HepG2 (cell line): ENCODE measurements around the gene WDR82. TPM values are rescaled to one million over a fixed set of nuclear protein-coding genes. Genes with fewer than 3 reads are reported as not detected.
A peak's percentile ranks its signal among the peaks of the same experiment; 100 is the strongest.

Source experiments
- ATF6 ChIP-seq: sonication (generic); formaldehyde crosslinking; conservative IDR thresholded peaks from 2 replicates; pipeline ENCODE4 v1.4.0; 2020; ENCODE audit warnings: missing genetic modification reagents
- BORCS8-MEF2B ChIP-seq: sonication (generic); formaldehyde crosslinking; IDR thresholded peaks from 2 replicates; pipeline ENCODE4 v1.8.0; 2022; ENCODE audit warnings: mild to moderate bottlenecking, missing genetic modification reagents
- HDAC2 ChIP-seq: sonication (generic); formaldehyde crosslinking; IDR thresholded peaks from 2 replicates; pipeline ENCODE4 v1.4.0; 2020; ENCODE audit warnings: missing genetic modification reagents
- MAFK ChIP-seq, 2 experiments: IDR thresholded peaks in 1 of 2; conservative IDR thresholded peaks in 1 of 2; 2 replicates each; pipeline ENCODE4 v1.6.1; 2011; ENCODE audit warnings: improper control_type of control experiment in 2 of 2, low read length in 2 of 2
- MAX ChIP-seq: IDR thresholded peaks from 2 replicates; pipeline ENCODE4 v1.6.1; 2012; ENCODE audit warnings: inconsistent platforms
- POLR2AphosphoS5 ChIP-seq: IDR thresholded peaks from 2 replicates; pipeline ENCODE4 v1.6.1; 2012; ENCODE audit warnings: low read depth, low read length
- TCF7L2 ChIP-seq: IDR thresholded peaks from 2 replicates; pipeline ENCODE4 v1.6.1; 2011; ENCODE audit warnings: mild to moderate bottlenecking, low read depth, low read length, moderate library complexity
- TEF ChIP-seq: sonication (generic); formaldehyde crosslinking; IDR thresholded peaks from 2 replicates; pipeline ENCODE4 v1.5.0; 2020; ENCODE audit warnings: missing genetic modification reagents
- ZBTB34 ChIP-seq: sonication (generic); formaldehyde crosslinking; IDR thresholded peaks from 2 replicates; pipeline ENCODE4 v1.8.0; 2022; ENCODE audit warnings: mild to moderate bottlenecking, missing genetic modification reagents
- ZNF572 ChIP-seq: sonication (generic); formaldehyde crosslinking; IDR thresholded peaks from 2 replicates; pipeline ENCODE4 v1.5.1; 2020; ENCODE audit warnings: mild to moderate bottlenecking, missing genetic modification reagents
- ZNF589 ChIP-seq: sonication (generic); formaldehyde crosslinking; conservative IDR thresholded peaks from 2 replicates; pipeline ENCODE4 v1.8.0; 2022; ENCODE audit warnings: mild to moderate bottlenecking, moderate library complexity, missing genetic modification reagents
- ZNF761 ChIP-seq: sonication (generic); formaldehyde crosslinking; conservative IDR thresholded peaks from 2 replicates; pipeline ENCODE4 v1.4.0; 2020; ENCODE audit warnings: mild to moderate bottlenecking, missing genetic modification reagents
- ZNF772 ChIP-seq: sonication (generic); formaldehyde crosslinking; IDR thresholded peaks from 2 replicates; pipeline ENCODE4 v1.5.0; 2020; ENCODE audit warnings: mild to moderate bottlenecking, missing genetic modification reagents
- ZNF841 ChIP-seq: sonication (generic); formaldehyde crosslinking; IDR thresholded peaks from 2 replicates; pipeline ENCODE4 v1.8.1; 2023; ENCODE audit warnings: missing genetic modification reagents, borderline replicate concordance
- ZSCAN12 ChIP-seq: sonication (generic); formaldehyde crosslinking; IDR thresholded peaks from 2 replicates; pipeline ENCODE4 v1.9.0; 2021; ENCODE audit warnings: mild to moderate bottlenecking, missing genetic modification reagents
- polyA plus RNA-seq, 8 experiments: library from polyadenylated mRNA; depleted of rRNA in 3 of 8; stranded (reverse) in 7 of 8; unstranded in 1 of 8; fragments of >200 nt; fragmentation: Illumina TruSeq in 4 of 8; extraction: Trizol in 4 of 8; gene quantifications; 2 replicates each; pipeline versions ENCODE4 v1.2.1 to v1.2.3, GENCODE V29; 2011 to 2016; ENCODE audit warnings: low read depth in 4 of 8, missing spikeins in 1 of 8, mixed read lengths in 1 of 8; ENCODE audit not compliant: insufficient read depth in 1 of 8
- total RNA-seq, 5 experiments: library from RNA; depleted of rRNA; stranded (reverse); fragments of >200 nt; fragmentation: Illumina TruSeq; extraction: Trizol; gene quantifications; 2 replicates each; pipeline ENCODE4 v1.2.3, GENCODE V29; 2016; ENCODE audit warnings: low read depth in 1 of 5
- TF ChIP-seq, protein P1 (sequence below): sonication (generic); formaldehyde crosslinking; IDR thresholded peaks from 2 replicates; pipeline ENCODE4 v1.4.0; 2020; ENCODE audit warnings: missing genetic modification reagents
- TF ChIP-seq, protein P2 (sequence below): sonication (generic); formaldehyde crosslinking; IDR thresholded peaks from 2 replicates; pipeline ENCODE4 v1.5.1; 2020; ENCODE audit warnings: missing genetic modification reagents, mild to moderate bottlenecking, borderline replicate concordance
- TF ChIP-seq, protein P3 (sequence below): sonication (generic); formaldehyde crosslinking; IDR thresholded peaks from 2 replicates; pipeline ENCODE4 v1.4.0; 2020; ENCODE audit warnings: missing genetic modification reagents
- TF ChIP-seq, protein P4 (sequence below): sonication (generic); formaldehyde crosslinking; IDR thresholded peaks from 2 replicates; pipeline ENCODE4 v1.4.0; 2020; ENCODE audit warnings: missing genetic modification reagents

Gene WDR82
- total and polyA plus RNA-seq, 2 of the 13 experiments (the other 11 are each of a cell fraction or from before 2014, with no cell fraction given) = 39.1 to 59.5 TPM

DNA sequence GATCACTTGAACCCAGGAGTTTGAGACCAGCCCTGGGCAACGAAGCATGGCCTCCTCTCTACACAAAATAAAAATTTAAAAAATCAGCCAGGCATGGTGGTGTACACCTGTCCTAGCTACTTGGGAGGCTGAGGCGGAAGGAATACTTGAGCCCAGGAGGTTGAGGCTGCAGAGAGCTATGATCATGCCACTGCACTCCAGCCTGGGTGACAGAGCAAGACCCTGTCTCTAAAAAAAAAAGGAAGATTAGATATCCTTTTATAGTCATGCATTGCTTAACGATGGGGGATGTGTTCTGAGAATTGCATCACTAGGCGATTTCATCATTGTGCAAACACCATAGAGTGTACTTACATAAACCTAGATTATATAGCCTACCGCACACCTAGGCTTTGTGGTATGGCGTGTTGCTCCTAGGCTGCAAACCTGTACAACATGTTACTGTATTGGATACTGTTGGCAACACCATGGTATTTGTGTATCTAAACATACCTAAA, 67.9 kb downstream of the WDR82 start (continued):
- no peak for TF ChIP-seq ATF6 (CRISPR knock-in tag)
- TF ChIP-seq, protein P1, sequence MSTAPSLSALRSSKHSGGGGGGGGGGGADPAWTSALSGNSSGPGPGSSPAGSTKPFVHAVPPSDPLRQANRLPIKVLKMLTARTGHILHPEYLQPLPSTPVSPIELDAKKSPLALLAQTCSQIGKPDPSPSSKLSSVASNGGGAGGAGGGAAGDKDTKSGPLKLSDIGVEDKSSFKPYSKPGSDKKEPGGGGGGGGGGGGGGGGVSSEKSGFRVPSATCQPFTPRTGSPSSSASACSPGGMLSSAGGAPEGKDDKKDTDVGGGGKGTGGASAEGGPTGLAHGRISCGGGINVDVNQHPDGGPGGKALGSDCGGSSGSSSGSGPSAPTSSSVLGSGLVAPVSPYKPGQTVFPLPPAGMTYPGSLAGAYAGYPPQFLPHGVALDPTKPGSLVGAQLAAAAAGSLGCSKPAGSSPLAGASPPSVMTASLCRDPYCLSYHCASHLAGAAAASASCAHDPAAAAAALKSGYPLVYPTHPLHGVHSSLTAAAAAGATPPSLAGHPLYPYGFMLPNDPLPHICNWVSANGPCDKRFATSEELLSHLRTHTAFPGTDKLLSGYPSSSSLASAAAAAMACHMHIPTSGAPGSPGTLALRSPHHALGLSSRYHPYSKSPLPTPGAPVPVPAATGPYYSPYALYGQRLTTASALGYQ (CRISPR knock-in tag) = peak; percentile 68; the same call in 1 of the 2 replicates
- TF ChIP-seq ZNF772 (CRISPR knock-in tag) = 0 out of 2 replicates have a peak, but pooled peaks have one; percentile 38
- peak; percentile 72; the same call in 1 of the 2 replicates for TF ChIP-seq ZNF761 (CRISPR knock-in tag)
- TF ChIP-seq ZNF589 (CRISPR knock-in tag) = 0 out of 2 replicates have a peak, but pooled peaks have one; percentile 55
- TF ChIP-seq ZSCAN12 (CRISPR knock-in tag) = no peak
- peak; percentile 34 to 41; a peak in 2 of 4 replicates for TF ChIP-seq MAFK (conservative IDR thresholded peaks at IDR 0.05 in 1 of 2, IDR thresholded peaks at IDR 0.05 in 1 of 2; ENCODE audit: low read length in 2 of 2)
- TF ChIP-seq, protein P2, sequence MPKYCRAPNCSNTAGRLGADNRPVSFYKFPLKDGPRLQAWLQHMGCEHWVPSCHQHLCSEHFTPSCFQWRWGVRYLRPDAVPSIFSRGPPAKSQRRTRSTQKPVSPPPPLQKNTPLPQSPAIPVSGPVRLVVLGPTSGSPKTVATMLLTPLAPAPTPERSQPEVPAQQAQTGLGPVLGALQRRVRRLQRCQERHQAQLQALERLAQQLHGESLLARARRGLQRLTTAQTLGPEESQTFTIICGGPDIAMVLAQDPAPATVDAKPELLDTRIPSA (CRISPR knock-in tag) = no peak
- no peak for TF ChIP-seq ZNF572
- no peak for TF ChIP-seq ZNF841 (CRISPR knock-in tag)
- TF ChIP-seq, protein P3, sequence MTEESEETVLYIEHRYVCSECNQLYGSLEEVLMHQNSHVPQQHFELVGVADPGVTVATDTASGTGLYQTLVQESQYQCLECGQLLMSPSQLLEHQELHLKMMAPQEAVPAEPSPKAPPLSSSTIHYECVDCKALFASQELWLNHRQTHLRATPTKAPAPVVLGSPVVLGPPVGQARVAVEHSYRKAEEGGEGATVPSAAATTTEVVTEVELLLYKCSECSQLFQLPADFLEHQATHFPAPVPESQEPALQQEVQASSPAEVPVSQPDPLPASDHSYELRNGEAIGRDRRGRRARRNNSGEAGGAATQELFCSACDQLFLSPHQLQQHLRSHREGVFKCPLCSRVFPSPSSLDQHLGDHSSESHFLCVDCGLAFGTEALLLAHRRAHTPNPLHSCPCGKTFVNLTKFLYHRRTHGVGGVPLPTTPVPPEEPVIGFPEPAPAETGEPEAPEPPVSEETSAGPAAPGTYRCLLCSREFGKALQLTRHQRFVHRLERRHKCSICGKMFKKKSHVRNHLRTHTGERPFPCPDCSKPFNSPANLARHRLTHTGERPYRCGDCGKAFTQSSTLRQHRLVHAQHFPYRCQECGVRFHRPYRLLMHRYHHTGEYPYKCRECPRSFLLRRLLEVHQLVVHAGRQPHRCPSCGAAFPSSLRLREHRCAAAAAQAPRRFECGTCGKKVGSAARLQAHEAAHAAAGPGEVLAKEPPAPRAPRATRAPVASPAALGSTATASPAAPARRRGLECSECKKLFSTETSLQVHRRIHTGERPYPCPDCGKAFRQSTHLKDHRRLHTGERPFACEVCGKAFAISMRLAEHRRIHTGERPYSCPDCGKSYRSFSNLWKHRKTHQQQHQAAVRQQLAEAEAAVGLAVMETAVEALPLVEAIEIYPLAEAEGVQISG = peak; percentile 95
- no peak for TF ChIP-seq TCF7L2
- TF ChIP-seq HDAC2 (CRISPR knock-in tag) = peak; percentile 96
- peak; percentile 70 for TF ChIP-seq MAX
- TF ChIP-seq ZBTB34 = peak; percentile 76
- TF ChIP-seq TEF = peak; percentile 98
- TF ChIP-seq, protein P4, sequence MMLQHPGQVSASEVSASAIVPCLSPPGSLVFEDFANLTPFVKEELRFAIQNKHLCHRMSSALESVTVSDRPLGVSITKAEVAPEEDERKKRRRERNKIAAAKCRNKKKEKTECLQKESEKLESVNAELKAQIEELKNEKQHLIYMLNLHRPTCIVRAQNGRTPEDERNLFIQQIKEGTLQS (CRISPR knock-in tag) = peak; percentile 100
- no peak for TF ChIP-seq BORCS8-MEF2B (CRISPR knock-in tag)
- TF ChIP-seq POLR2AphosphoS5 = no peak
